Measurements from ENCODE around the gene KIAA0753. TPM values are rescaled to one million over a fixed set of nuclear protein-coding genes. Genes with fewer than 3 reads are reported as not detected.

KIAA0753 gene
- total RNA-seq, 1 experiment from 2014 or later, result 18.3 TPM

DNA sequence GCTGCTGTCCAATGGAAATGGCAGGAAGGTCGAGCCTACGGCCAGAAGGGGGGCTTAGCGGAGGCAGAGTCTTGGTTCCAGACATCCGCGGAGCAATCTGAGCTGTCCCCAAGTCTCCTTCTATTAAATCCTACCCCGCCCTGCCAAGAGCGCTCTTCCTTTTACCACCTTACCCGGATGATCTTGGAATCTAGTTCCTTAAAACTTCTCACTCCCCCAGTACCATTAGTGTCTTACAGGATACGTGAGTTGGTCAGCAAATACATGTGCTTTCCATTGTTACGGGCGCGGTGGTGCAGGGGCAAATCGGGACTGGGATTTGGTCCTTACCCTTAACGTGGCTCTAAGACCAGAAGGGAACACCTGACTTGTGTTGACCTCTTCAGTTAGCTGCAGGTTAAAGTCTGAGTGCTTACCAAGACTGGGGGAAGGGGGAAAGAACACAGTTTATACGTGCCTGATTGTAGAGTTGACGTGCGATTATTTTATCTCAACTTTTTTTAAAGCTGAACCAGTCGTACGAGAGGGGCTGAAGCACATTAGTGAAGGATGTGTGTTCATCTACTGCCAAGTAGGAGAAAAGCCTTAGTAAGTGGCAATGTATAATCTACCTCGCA, 844 bp upstream of the KIAA0753 start:
- ChIA-PET POLR2A (interaction anchor here (1.4 kb wide), 1 partner anchor 10 kb away, joined by 7 read pairs; the partner anchor contains the start of genes C17orf100 and MED31), CTCF (no interaction called here), RAD21 (ENCODE audit: low non-redundant PET in 1 of 2, low total read pairs in 2 of 2, uncharacterized antibody in 2 of 2, unreplicated experiment in 2 of 2) (interaction anchor here in 1 of 2 experiments (0.7 kb wide), 1 partner anchor 16 kb away, joined by 3 read pairs; no protein-coding TSS in a partner anchor)
- no peaks in the 10 kb centered on the region for H3K9me3 ChIP-seq (ENCODE audit: control insufficient read depth in 1 of 2, insufficient read depth in 1 of 2, low read depth in 1 of 2, low read length in 2 of 2)
- DNase-seq (ENCODE audit: low read depth, low spot score), result peak; percentile 39
- H3K4me3 ChIP-seq (replicated peaks in 1 of 2; ENCODE audit: low read depth in 1 of 2, low read length in 2 of 2), result peak overlapping the region; percentile 79 to 88
- H3K27me3 ChIP-seq (ENCODE audit: insufficient read depth, low read length), result no peaks in the 10 kb centered on the region
- peaks cover 19 to 24% of the 10 kb centered on the region in 2 experiments for H3K36me3 ChIP-seq (ENCODE audit: control insufficient read depth in 1 of 2, insufficient read depth in 2 of 2, low read length in 2 of 2)
- intact Hi-C loops (cut with micrococcal nuclease), result loop anchor here (2.0 to 10.0 kb wide), 2 partner anchors 169 to 1057 kb away; partner anchors contain the start of gene NLRP1
- H3K9ac ChIP-seq (ENCODE audit: low read length), result peak overlapping the region; percentile 84
- ATAC-seq, result peak; percentile 54
- H2AFZ ChIP-seq (ENCODE audit: low read depth, low read length, poor library complexity, severe bottlenecking), result no peak overlapping the region
- peaks cover 72% of the 10 kb centered on the region for H3K79me2 ChIP-seq (ENCODE audit: insufficient read depth, low read length)
- no peaks in the 10 kb centered on the region for H4K20me1 ChIP-seq (ENCODE audit: insufficient read depth)
- H3K4me2 ChIP-seq (ENCODE audit: low read length), result peak overlapping the region; percentile 85
- BruUV-seq (replicated peaks), result TSS peak; percentile 73
- TF ChIP-seq SIN3A (IDR thresholded peaks at IDR 0.05; ENCODE audit: low read depth) (peak; percentile 40; the same call in 1 of the 2 replicates), ELF1 (IDR thresholded peaks at IDR 0.05; ENCODE audit: borderline replicate concordance, low read depth) (no peak), ZFX (IDR thresholded peaks at IDR 0.05) (no peak), JUND (IDR thresholded peaks at IDR 0.05) (peak; percentile 37; the same call in 1 of the 2 replicates), SP1 (IDR thresholded peaks at IDR 0.05; ENCODE audit: low read depth) (no peak), EZH2 (IDR thresholded peaks at IDR 0.05) (no peak), POLR2AphosphoS5 (IDR thresholded peaks at IDR 0.05; ENCODE audit: low read depth, low read length) (no peak), FOSL1 (IDR thresholded peaks at IDR 0.05; ENCODE audit: low read depth) (no peak)
- TF ChIP-seq, protein P1, sequence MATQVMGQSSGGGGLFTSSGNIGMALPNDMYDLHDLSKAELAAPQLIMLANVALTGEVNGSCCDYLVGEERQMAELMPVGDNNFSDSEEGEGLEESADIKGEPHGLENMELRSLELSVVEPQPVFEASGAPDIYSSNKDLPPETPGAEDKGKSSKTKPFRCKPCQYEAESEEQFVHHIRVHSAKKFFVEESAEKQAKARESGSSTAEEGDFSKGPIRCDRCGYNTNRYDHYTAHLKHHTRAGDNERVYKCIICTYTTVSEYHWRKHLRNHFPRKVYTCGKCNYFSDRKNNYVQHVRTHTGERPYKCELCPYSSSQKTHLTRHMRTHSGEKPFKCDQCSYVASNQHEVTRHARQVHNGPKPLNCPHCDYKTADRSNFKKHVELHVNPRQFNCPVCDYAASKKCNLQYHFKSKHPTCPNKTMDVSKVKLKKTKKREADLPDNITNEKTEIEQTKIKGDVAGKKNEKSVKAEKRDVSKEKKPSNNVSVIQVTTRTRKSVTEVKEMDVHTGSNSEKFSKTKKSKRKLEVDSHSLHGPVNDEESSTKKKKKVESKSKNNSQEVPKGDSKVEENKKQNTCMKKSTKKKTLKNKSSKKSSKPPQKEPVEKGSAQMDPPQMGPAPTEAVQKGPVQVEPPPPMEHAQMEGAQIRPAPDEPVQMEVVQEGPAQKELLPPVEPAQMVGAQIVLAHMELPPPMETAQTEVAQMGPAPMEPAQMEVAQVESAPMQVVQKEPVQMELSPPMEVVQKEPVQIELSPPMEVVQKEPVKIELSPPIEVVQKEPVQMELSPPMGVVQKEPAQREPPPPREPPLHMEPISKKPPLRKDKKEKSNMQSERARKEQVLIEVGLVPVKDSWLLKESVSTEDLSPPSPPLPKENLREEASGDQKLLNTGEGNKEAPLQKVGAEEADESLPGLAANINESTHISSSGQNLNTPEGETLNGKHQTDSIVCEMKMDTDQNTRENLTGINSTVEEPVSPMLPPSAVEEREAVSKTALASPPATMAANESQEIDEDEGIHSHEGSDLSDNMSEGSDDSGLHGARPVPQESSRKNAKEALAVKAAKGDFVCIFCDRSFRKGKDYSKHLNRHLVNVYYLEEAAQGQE (IDR thresholded peaks at IDR 0.05; ENCODE audit: low read depth), result no peak
- TF ChIP-seq, protein P2, sequence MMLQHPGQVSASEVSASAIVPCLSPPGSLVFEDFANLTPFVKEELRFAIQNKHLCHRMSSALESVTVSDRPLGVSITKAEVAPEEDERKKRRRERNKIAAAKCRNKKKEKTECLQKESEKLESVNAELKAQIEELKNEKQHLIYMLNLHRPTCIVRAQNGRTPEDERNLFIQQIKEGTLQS (IDR thresholded peaks at IDR 0.05), result no peak
- peak overlapping the region; percentile 94 for H3K27ac ChIP-seq (ENCODE audit: low read depth, low read length)
- H3K4me1 ChIP-seq (ENCODE audit: control insufficient read depth in 1 of 2, insufficient read depth in 2 of 2, low read length in 2 of 2), result peaks cover 13 to 29% of the 10 kb centered on the region in 2 experiments; a peak in 3 of 4 replicates
- no peaks in the 10 kb centered on the region for H3K9me2 ChIP-seq (ENCODE audit: insufficient read depth)
